Naive thymus-derived CD4-positive, alpha-beta T cell (primary cell): ENCODE data around the gene KRT10. TPM values are rescaled to one million over a fixed set of nuclear protein-coding genes. Genes with fewer than 3 reads are reported as not detected.
A peak's percentile ranks its signal among the peaks of the same experiment; 100 is the strongest.

Source experiments
- ATAC-seq: fragments of 150-1000 bp; cut with Tn5 transposase; 2 replicates; pipeline ENCODE4 v1.10.0; 2021; ENCODE audit warnings: mild to moderate bottlenecking, moderate library complexity
- CTCF ChIA-PET: fragments of 350-600 bp; sonication (Branson Sonifier 250); formaldehyde crosslinking; loops from one replicate; lab custom pipeline; 2021; ENCODE audit warnings: antibody characterized with exemption; lab: Charles Lee
- POLR2A ChIA-PET: fragments of 350-600 bp; sonication (Branson Sonifier 250); formaldehyde crosslinking; loops from one replicate; lab custom pipeline; 2021; ENCODE audit warnings: antibody characterized with exemption, inconsistent platforms; lab: Charles Lee
- DNase-seq, 9 donors: peaks; one replicate each; pipeline versions ENCODE4 v3.0.0 to v3.0.0-alpha.2; 2020 to 2022; ENCODE audit warnings: mixed read lengths in 1 of 9
- H3K27ac ChIP-seq: one replicate; pipeline ENCODE4 v1.7.0; 2013; ENCODE audit warnings: mild to moderate bottlenecking, low read depth, low read length, moderate library complexity
- H3K27me3 ChIP-seq, 2 donors: one replicate each; pipeline ENCODE4 v1.7.0; 2013; ENCODE audit warnings: low read length in 2 of 2, mild to moderate bottlenecking in 2 of 2, moderate library complexity in 2 of 2; ENCODE audit not compliant: control insufficient read depth in 2 of 2, insufficient read depth in 2 of 2
- H3K36me3 ChIP-seq, 3 experiments: 1 replicate in 2 of 3; 2 replicates in 1 of 3; pipeline ENCODE4 v1.7.0; 2013; ENCODE audit warnings: low read length in 3 of 3, mild to moderate bottlenecking in 3 of 3, moderate library complexity in 1 of 3; ENCODE audit not compliant: insufficient read depth in 3 of 3, control insufficient read depth in 2 of 3
- H3K4me1 ChIP-seq, 2 donors: one replicate each; pipeline ENCODE4 v1.7.0; 2013; ENCODE audit warnings: low read length in 2 of 2, mild to moderate bottlenecking in 2 of 2, moderate library complexity in 1 of 2; ENCODE audit not compliant: control insufficient read depth in 2 of 2, insufficient read depth in 2 of 2
- H3K4me3 ChIP-seq: 2 replicates; pipeline ENCODE4 v1.7.0; 2013; ENCODE audit warnings: mild to moderate bottlenecking, low read length
- H3K9me3 ChIP-seq, 3 experiments: 1 replicate in 2 of 3; 2 replicates in 1 of 3; pipeline ENCODE4 v1.7.0; 2013; ENCODE audit warnings: low read length in 3 of 3; ENCODE audit not compliant: control insufficient read depth in 2 of 3
- H3K27ac Mint-ChIP-seq, 9 donors: one replicate each; pipeline ENCODE4 v1.8.0; 2020 to 2022; ENCODE audit warnings: mixed read lengths in 9 of 9, mild to moderate bottlenecking in 8 of 9, moderate library complexity in 5 of 9, inconsistent platforms in 2 of 9
- H3K27me3 Mint-ChIP-seq, 5 donors: one replicate each; pipeline ENCODE4 v1.8.0; 2021 to 2022; ENCODE audit warnings: mixed read lengths in 5 of 5, mild to moderate bottlenecking in 1 of 5
- H3K36me3 Mint-ChIP-seq, 5 donors: one replicate each; pipeline ENCODE4 v1.8.0; 2020 to 2022; ENCODE audit warnings: mixed read lengths in 5 of 5, mild to moderate bottlenecking in 3 of 5, inconsistent platforms in 1 of 5
- H3K4me1 Mint-ChIP-seq, 7 donors: one replicate each; pipeline ENCODE4 v1.8.0; 2020 to 2022; ENCODE audit warnings: mixed read lengths in 7 of 7, mild to moderate bottlenecking in 3 of 7, inconsistent platforms in 1 of 7
- H3K4me3 Mint-ChIP-seq, 10 donors: one replicate each; pipeline ENCODE4 v1.8.0; 2020 to 2022; ENCODE audit warnings: mild to moderate bottlenecking in 10 of 10, mixed read lengths in 10 of 10, moderate library complexity in 6 of 10, inconsistent platforms in 2 of 10
- H3K9me3 Mint-ChIP-seq, 11 donors: one replicate each; pipeline ENCODE4 v1.8.0; 2020 to 2022; ENCODE audit warnings: mixed read lengths in 11 of 11, mild to moderate bottlenecking in 4 of 11, inconsistent platforms in 1 of 11, moderate library complexity in 1 of 11
- intact Hi-C, 2 donors: fragments of 100-400 bp; cut with micrococcal nuclease; formaldehyde crosslinking; loops; one replicate each; pipeline ENCODE4 v1.15.1; 2023
- polyA plus RNA-seq, 2 donors: library from polyadenylated mRNA; unstranded; fragments of 300-500 nt; fragmentation: Illumina TruSeq; gene quantifications; one replicate each; pipeline ENCODE4 v1.2.3, GENCODE V29; 2021
- total RNA-seq, 6 experiments: library from RNA in 5 of 6; stranded (reverse) in 5 of 6; gene quantifications; 1 replicate in 5 of 6; 2 replicates in 1 of 6; pipeline ENCODE4 v1.2.3 and lab custom pipeline; 2021 to 2026

KRT10 gene
- total and polyA plus RNA-seq, 7 experiments from 2014 or later = 23.8 to 189 (median 36.9) TPM

GRCh38 chr17:40806131-40806530 lies 16.3 kb downstream of the KRT10 start:
- Histone ChIP-seq H3K36me3 (no peaks in the 10 kb centered on the region), H3K4me3 (no peak overlapping the region), H3K4me1 (no peaks in the 10 kb centered on the region), H3K27ac (no peak overlapping the region), H3K9me3 (no peaks in the 10 kb centered on the region), H3K27me3 (peaks cover 4 to 15% of the 10 kb centered on the region in 2 donors)
- Mint-ChIP-seq H3K27ac (no peak overlapping the region), H3K36me3 (peaks cover 0 to 4% (median 0%) of the 10 kb centered on the region in 5 donors), H3K4me1 (peaks cover 0 to 4% (median 3%) of the 10 kb centered on the region in 7 donors), H3K9me3 (peaks cover 0 to 3% (median 0%) of the 10 kb centered on the region in 11 donors), H3K4me3 (no peak overlapping the region), H3K27me3 (peaks cover 56 to 66% (median 65%) of the 10 kb centered on the region in 5 donors)
- DNase-seq = no peak
- no peak for ATAC-seq
- intact Hi-C loops = no loop called here
- POLR2A ChIA-PET = interaction anchor here (0.6 kb wide), 1 partner anchor 884 kb away, joined by 4 read pairs; no protein-coding TSS in a partner anchor
- CTCF ChIA-PET = interaction anchor here (0.6 to 2.5 kb wide), 5 partner anchors 10 to 872 kb away, joined by 3 to 10 read pairs (median 5); no protein-coding TSS in a partner anchor

- Histone ChIP-seq H3K36me3 (no peaks in the 10 kb centered on the region), H3K9me3 (no peaks in the 10 kb centered on the region), H3K27me3 (peaks cover 0 to 4% of the 10 kb centered on the region in 2 donors), H3K27ac (no peak overlapping the region), H3K4me1 (no peaks in the 10 kb centered on the region), H3K4me3 (no peak overlapping the region)
- peaks cover 0 to 4% (median 0%) of the 10 kb centered on the region in 5 donors for H3K36me3 Mint-ChIP-seq
- H3K27ac Mint-ChIP-seq = no peak overlapping the region
- peaks cover 33 to 51% (median 48%) of the 10 kb centered on the region in 5 donors for H3K27me3 Mint-ChIP-seq
- POLR2A ChIA-PET = no interaction called here
- peaks cover 0 to 4% (median 3%) of the 10 kb centered on the region in 7 donors for H3K4me1 Mint-ChIP-seq
- H3K4me3 Mint-ChIP-seq = peak overlapping the region in 1 of 10 donors; percentile 33
- H3K9me3 Mint-ChIP-seq = peaks cover 0 to 3% (median 0%) of the 10 kb centered on the region in 11 donors
- ATAC-seq (peak; percentile 90), DNase-seq (peak; percentile 34 to 74 (median 54))
- CTCF ChIA-PET = interaction anchor here (0.6 to 1.1 kb wide), 5 partner anchors 12 to 862 kb away, joined by 3 to 5 read pairs (median 3); no protein-coding TSS in a partner anchor
- intact Hi-C loops = loop anchor here (1.0 to 5.0 kb wide), 9 partner anchors 54 to 864 kb away; no protein-coding TSS in a partner anchor
Observed at GRCh38 chr17:40803617-40804082, 18.8 kb downstream of the KRT10 start.

GRCh38 chr17:40801157-40801556 lies 21.3 kb downstream of the KRT10 start:
- Histone ChIP-seq H3K9me3 (no peaks in the 10 kb centered on the region), H3K36me3 (no peaks in the 10 kb centered on the region), H3K27me3 (peaks cover 0 to 4% of the 10 kb centered on the region in 2 donors), H3K4me3 (no peak overlapping the region), H3K27ac (no peak overlapping the region), H3K4me1 (no peaks in the 10 kb centered on the region)
- intact Hi-C loops = loop anchor here in 1 of 2 donors (5.0 kb wide), 1 partner anchor 846 kb away; no protein-coding TSS in a partner anchor
- Mint-ChIP-seq H3K4me1 (peaks cover 0 to 4% (median 3%) of the 10 kb centered on the region in 7 donors), H3K4me3 (no peak overlapping the region), H3K9me3 (peaks cover 0 to 3% (median 0%) of the 10 kb centered on the region in 11 donors), H3K36me3 (peaks cover 0 to 4% (median 0%) of the 10 kb centered on the region in 5 donors), H3K27me3 (peaks cover 21 to 44% (median 35%) of the 10 kb centered on the region in 5 donors), H3K27ac (no peak overlapping the region)
- ATAC-seq (no peak), DNase-seq (no peak)
- POLR2A ChIA-PET = no interaction called here
- CTCF ChIA-PET = interaction anchor here (0.7 kb wide), 1 partner anchor 735 kb away, joined by 3 read pairs; no protein-coding TSS in a partner anchor

- Mint-ChIP-seq H3K4me3 (no peak overlapping the region), H3K27ac (no peak overlapping the region), H3K4me1 (peaks cover 0 to 4% (median 3%) of the 10 kb centered on the region in 7 donors), H3K36me3 (peaks cover 0 to 4% (median 0%) of the 10 kb centered on the region in 5 donors), H3K9me3 (peaks cover 0 to 3% (median 0%) of the 10 kb centered on the region in 11 donors), H3K27me3 (peaks cover 27 to 42% (median 34%) of the 10 kb centered on the region in 5 donors)
- ChIA-PET CTCF (no interaction called here), POLR2A (no interaction called here)
- H3K4me1 ChIP-seq = no peaks in the 10 kb centered on the region
- H3K27ac ChIP-seq = no peak overlapping the region
- H3K27me3 ChIP-seq = peaks cover 0 to 4% of the 10 kb centered on the region in 2 donors
- intact Hi-C loops = loop anchor here in 1 of 2 donors (5.0 kb wide), 1 partner anchor 847 kb away; no protein-coding TSS in a partner anchor
- no peaks in the 10 kb centered on the region for H3K36me3 ChIP-seq
- DNase-seq (no peak), ATAC-seq (no peak)
- H3K4me3 ChIP-seq = no peak overlapping the region
- H3K9me3 ChIP-seq = no peaks in the 10 kb centered on the region
Observed at GRCh38 chr17:40800381-40800780, 22.0 kb downstream of the KRT10 start.

GRCh38 chr17:40799859-40800258 lies 22.6 kb downstream of the KRT10 start, which contains the start of gene KRT28:
Gene KRT28, minus strand, starts transcription at chr17:40799959. Its CDS starts 66 bp downstream, at chr17:40799893.
- Histone ChIP-seq H3K9me3 (no peaks in the 10 kb centered on the region), H3K4me1 (no peaks in the 10 kb centered on the region), H3K27ac (no peak within 1 kb of the TSS), H3K27me3 (peaks cover 0 to under 1% of the 10 kb centered on the region in 2 donors), H3K36me3 (no peaks in the 10 kb centered on the region), H3K4me3 (no peak within 1 kb of the TSS)
- intact Hi-C loops = loop anchor here in 1 of 2 donors (5.0 kb wide), 1 partner anchor 847 kb away; no protein-coding TSS in a partner anchor
- Mint-ChIP-seq H3K27me3 (peaks cover 22 to 40% (median 28%) of the 10 kb centered on the region in 5 donors), H3K27ac (no peak within 1 kb of the TSS), H3K9me3 (no peaks in the 10 kb centered on the region), H3K4me3 (no peak within 1 kb of the TSS), H3K36me3 (no peaks in the 10 kb centered on the region), H3K4me1 (peaks cover 0 to 4% (median 3%) of the 10 kb centered on the region in 7 donors)
- ATAC-seq (no peak), DNase-seq (no peak)
- CTCF ChIA-PET = no interaction called here
- POLR2A ChIA-PET = no interaction called here

- H3K36me3 Mint-ChIP-seq = no peaks in the 10 kb centered on the region
- H3K4me3 ChIP-seq = no peak overlapping the region
- ChIA-PET POLR2A (no interaction called here), CTCF (no interaction called here)
- no peak overlapping the region for H3K4me3 Mint-ChIP-seq
- H3K9me3 Mint-ChIP-seq = no peaks in the 10 kb centered on the region
- H3K27me3 Mint-ChIP-seq = peaks cover 14 to 45% (median 30%) of the 10 kb centered on the region in 5 donors
- no peaks in the 10 kb centered on the region for H3K27me3 ChIP-seq
- H3K36me3 ChIP-seq = no peaks in the 10 kb centered on the region
- H3K4me1 ChIP-seq = no peaks in the 10 kb centered on the region
- intact Hi-C loops = no loop called here
- H3K9me3 ChIP-seq = no peaks in the 10 kb centered on the region
- DNase-seq = no peak
- H3K27ac ChIP-seq = no peak overlapping the region
- H3K4me1 Mint-ChIP-seq = no peaks in the 10 kb centered on the region
- ATAC-seq = no peak
- H3K27ac Mint-ChIP-seq = no peak overlapping the region
Observed at GRCh38 chr17:40796846-40797245, 25.6 kb downstream of the KRT10 start.
